NCI-H2227 (cell line): ENCODE data around the gene STAT1.

ENCODE experiments used
- DNase-seq: peaks from one replicate; lab custom pipeline; 2025; ENCODE audit not compliant: unreplicated experiment; lab: John Stamatoyannopoulos, UW

Gene STAT1

DNA sequence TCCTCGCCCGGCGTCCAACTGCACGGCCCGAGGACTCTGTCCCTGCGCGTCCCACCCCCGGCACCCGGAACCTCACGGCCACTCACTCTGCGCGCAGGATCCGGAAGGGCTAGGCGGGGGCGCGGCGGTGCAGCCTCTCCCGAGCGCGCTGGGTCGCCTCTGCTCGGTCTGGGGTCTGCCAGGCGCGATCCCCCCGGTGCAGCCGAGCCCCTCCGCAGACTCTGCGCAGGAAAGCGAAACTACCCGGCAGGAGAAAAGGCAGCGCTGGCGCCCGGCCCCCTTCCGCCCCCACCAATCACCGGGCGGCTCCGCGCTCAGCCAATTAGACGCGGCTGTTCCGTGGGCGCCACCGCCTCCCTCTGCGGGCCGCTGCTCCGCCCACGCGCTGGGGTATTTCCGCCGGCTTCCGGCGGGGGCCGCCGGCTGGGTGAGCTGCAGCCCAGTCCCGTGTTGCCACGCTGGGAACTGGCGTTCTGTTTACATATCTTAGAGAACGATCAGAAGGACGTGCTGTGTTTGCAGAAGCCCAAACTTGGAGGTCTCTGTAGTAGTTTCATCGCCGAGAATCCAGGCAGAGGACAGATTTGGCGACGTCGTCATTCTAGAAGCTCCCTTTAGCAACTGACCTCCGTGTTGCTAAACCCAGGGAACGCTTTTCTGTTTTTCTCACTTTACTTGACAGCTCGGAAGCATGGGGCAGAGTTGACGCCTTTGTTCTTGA is at the start of gene STAT1:
Gene STAT1 (minus strand): TSS at position 240 of the 721 bp plus-strand sequence. CDS start 4,168 bp downstream, outside the sequence.
- DNase-seq = peak; percentile 98

DNA sequence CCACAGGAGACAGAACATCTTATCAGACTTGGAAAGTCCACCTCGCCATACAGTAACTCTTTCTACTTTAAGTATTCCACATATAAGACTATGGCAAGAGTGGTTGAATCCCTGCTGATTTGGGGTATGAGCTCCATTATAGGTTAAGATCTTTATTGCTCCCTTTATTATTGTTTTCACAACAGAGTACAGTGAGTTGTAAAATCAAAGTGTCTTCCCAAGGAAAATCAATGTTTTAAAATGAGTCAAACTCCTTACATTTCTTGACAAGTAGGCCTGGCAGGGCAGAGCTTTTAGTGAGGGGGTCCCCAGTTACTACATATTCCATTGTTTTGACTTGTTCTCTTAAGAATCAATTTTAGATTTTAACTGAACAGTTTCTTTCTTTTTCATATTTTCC is 49.6 kb upstream of the STAT1 start:
- no peak for DNase-seq

DNA sequence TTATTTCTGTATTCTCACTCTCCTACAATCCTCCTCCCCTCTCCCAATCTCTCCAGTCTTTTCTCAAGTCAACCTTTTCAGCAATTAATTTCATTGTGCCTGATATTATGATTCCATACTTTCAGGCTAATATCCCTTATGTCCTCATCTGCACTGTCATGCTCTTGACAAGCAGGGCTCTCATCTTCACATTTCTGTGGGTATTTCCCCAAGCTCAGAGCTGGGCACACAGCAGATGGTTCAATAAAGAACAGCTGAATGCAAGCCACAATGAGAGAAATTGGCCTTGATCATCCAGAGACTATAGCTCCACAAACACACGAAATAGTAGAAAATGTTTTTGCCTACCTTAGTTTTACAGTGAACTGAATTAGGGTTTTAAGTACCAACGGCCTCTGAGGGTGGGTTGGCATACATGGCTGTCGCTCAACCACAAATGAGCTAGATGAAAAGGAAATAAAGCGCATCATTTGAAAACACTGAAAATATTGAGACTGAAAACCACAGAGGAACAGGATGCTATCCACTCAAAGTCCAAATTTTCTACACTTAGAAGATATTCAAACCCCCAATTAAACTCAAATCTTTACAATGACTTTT is 47.5 kb upstream of the STAT1 start:
- no peak for DNase-seq

DNA sequence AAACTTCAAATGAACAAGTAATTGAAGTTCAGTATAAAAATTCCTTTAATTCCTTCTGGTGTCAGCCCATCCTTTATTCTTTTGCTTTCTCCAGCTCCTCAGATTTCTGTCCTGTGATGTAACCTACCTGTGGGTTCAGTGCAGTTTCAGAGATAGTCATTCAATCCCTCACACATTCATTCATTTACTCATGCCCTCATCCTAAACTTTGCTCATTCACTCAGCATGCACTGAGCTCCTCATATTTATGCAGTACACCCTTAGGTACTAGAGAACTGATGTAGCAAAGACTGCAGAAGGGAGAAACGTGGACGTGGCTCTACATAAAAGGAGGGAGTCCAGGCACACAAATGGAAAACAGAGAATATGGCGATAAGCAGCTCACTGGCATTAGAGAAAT is 45.3 kb upstream of the STAT1 start:
- no peak for DNase-seq

DNA sequence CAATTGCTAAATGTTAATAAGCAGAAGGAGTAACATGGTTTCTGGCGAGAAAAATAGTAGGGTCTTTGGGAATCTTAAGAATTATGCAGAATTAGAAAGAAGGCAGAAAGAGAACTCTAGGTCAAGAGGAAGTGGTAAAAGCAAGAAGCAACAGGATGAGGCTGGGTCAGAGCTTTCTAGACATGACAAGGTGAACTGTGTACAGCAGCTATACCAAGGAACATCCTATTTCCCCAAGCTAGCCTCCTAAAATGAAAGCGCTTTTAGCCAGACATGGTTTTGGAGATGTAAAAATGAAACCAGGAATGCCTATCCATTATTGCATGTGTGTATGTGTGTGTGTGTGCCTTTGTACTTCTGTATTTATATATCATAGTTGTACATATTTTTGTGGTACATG is 42.3 kb upstream of the STAT1 start:
- DNase-seq = no peak

DNA sequence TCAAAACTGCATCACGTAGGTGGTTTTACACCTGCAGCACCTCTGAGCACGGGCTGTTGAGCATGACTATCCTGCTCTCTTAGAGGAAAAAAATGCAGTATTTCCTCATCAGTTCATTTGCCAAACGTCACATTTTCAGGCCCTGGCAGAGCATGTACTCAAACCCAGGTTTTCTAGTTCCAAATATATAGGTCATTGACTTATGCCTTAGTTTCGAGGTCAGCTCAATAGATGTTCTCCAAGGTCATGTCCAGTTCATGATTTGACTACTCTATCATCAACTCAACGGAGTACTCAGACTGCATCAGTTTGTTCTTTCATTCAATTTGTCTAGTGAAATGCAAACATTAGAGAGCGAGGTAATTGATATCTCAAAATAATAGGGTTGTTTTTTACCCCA is 39.3 kb upstream of the STAT1 start:
- no peak for DNase-seq

DNA sequence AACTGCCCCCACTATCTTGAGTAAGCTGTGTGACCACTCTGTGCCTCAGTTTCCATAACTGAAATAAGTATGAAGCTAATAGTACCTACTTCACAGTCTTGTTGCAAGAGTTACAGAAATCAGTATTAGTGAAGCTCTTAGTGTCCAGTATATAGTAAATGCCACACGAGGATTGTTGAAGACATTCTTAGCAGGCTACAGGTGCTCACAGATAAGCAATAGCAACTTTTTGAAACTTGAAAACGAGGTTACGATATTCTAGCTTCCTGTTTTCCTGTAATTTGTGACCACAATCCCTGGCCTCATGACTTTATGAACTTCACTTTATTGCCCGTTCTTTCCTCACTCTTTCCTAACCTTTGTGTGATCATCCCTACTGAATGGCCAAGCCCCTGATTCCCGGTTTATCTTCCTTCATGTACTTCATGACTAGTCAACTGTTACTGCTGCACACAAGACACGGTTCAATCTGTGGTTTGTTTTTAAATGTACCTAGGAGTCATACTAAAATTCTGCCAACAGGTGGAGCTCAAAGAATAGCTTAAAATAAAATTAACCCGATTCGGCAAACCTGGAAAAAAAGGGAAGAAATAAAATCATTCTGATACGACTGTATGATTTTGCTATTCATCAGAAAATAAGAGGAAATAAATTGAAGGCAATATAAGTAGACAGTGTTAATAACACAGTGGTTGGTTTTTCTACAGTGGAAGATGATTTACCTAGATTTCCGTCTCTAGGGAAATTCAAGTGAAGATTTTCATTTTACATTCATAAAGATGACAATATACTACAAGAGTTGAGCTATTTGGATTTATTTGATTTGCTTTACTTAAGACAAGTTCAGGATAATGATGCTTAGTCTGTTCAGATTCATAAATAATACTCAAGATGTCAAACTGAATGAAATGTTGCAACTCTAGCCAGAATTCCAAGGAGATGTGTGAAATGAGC is 38.1 kb upstream of the STAT1 start:
- DNase-seq = peak; percentile 78

DNA sequence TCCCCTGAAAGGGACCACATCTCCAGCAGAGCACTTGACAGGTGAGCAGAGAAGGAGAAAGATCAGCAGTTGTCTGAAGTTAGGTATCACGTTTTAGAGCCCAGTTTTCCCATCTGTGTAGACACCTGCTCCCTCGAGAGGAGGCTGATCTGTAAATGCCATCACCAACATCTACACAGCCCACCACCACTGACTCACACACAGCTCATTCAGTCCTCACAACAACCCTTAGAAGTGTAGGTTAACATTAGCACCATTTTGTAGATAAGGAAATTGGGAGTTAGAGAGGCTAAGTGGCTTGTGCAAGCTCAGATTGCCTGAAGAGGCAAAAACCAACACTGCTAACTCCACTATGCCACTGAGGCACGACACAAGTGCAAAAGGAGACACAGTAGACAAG is 37.2 kb upstream of the STAT1 start:
- no peak for DNase-seq

DNA sequence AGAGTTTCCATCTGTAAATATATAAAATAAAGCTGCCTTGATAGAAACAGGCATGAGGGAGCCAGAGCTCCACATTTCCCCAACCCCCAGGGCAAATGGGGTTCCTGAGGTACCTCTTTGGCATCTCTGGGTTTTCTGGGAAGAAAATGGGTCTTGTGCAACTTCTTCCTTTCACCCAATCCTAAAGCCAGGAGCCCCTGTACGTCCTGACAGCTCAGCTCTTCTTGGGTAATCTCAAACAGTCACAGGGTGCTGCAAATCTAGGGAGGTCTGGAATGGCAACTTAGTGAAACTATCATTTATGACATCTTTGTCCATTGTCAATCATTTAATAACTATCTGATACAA is 36.6 kb upstream of the STAT1 start:
- no peak for DNase-seq

DNA sequence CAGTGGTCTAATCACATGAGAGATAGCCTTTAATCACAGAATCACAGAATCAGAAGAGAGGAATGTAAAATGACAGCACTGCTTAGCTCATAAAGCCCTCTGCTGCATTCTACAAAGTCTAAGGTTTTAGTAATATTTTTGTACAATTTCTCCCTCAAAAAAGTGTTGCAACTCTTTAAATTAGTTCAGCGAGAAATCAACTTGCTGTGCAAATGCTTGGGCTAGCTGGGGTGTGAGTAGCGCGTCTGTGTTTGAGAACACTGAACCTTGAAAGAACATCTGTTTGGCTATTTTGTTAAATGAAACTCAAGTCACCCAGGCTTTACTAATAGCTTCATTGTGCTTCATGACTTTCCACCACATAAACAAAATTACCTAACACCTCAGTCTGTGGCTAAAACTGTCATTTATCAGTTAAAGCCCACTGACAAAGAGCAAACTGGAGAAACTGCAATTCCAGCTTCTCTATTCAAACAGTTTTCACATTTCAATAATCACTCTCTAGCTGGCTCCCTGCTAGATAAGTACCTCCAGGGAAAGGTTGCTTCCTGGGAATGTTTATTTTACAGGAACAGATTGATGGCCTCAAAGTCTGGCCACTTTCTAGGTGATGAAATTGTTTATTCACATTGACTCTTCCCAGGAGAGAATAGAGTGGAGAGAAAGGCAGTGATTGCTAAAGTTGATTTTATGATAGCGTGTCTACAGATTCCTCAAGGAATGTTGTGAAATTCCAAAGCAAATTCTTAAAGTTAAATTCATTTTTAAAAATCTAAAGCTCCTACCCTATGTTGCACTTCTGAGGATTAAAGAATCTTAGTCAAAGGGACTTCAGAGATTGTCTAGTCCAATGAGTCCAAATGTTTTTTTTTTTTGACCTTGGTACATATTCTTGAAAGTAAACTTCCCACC is 36.0 kb upstream of the STAT1 start:
- DNase-seq = peak; percentile 33

DNA sequence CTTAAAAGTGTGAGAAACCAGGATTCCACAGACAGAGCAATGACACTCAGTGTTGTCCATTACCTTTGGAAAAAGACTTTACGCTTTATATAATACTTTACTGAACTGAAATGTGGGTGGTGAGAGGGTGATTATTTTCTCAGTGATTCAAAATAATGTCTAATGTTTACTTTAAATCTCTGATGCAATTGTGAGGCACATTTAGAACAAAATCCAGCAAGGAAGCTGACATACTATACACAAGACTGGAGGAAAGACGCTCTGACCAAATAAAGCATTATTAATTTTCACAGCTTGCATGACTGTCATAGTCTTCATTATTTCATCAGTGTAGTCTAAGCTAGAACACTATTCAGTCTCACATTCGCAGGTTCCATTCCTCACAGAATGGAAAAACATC is 34.1 kb upstream of the STAT1 start:
- DNase-seq = no peak

DNA sequence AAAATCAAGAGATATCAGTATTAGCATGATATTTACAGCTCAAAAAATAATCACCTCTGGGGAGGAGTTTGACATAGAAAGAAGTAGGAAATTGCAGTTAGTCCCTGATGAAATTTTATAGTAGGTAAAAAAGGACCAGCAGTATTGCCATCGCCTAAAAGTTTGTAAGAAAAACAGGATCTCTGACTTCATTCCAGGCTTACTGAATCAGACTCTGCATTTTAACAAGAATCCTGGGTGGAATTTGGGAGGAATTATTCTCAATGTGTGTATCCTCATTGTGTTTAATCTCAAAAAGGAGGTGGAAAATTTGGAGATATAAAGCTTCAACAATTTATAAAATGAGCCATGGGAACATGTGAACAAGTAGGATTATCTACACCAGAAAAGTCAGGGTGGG is 31.2 kb upstream of the STAT1 start:
- DNase-seq = no peak

DNA sequence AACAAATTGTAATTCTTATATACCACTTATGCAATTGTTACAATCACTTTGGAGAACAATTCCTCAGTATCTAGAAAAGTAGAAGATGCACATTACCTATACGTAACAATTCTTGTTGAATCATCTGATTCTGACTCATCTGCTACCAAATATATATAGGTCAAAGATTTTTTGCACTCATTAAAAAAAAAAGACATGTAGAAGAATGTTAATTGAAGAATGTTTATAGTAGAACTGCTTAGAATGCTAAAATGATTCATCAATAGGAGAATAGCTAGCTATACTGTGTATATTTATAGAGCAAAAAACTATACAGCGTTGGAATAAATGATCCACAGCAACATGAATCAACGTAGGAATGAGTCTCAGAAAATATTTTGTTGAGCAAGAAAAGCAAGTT is 29.5 kb upstream of the STAT1 start:
- no peak for DNase-seq

DNA sequence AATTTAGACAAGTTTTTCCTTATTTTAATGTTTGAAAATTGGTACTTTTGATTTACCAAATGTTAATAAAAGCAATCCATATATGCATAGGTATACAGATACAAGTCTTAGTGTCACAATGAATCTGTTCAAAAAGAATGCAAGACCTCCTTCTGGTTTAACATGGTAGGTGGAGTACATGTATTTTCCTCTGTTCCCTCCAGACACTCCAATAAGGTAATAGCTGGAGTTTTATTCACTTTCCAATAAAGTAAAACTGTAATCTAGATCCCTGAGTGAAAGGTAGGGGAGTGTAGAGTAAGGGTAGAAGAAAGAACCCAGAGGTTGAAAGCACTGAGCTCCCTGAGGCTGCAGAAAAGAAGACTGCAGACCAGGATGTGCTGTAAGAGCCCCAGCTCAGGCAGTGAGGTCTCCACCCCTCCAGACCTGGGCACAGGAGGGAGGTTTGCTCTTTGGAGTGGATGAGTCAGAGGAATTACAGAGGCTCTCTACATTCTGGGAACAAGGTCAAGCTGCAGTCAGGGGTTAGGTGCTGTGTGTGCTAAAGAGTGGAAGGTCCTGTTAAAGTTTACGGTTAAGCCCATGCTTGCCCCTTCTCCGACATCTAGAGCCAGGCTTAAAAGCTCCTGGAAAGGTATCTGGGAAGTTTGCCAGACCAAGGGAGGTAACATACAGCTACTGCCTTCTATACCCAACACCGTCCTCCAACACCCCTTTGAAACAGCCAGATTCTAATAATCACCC is 27.6 kb upstream of the STAT1 start:
- DNase-seq = no peak

DNA sequence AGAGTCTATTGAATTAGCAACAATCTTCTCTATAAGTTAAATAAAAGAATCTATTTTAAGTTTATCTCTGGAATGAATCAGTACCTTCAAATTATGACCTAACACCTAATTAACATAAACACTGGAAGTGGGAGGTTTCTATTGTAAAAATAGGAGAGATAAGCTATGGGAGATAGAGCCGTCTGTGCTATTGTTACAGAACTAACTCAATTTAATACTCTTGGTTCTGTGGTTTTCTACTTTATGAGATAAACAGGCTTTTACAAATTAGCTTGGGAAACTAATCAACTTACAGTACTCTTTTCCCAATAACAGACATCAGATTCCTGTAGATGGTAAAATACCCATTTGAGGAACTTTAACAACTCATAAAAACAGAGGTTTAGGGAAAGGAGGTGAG is 25.6 kb upstream of the STAT1 start:
- no peak for DNase-seq

DNA sequence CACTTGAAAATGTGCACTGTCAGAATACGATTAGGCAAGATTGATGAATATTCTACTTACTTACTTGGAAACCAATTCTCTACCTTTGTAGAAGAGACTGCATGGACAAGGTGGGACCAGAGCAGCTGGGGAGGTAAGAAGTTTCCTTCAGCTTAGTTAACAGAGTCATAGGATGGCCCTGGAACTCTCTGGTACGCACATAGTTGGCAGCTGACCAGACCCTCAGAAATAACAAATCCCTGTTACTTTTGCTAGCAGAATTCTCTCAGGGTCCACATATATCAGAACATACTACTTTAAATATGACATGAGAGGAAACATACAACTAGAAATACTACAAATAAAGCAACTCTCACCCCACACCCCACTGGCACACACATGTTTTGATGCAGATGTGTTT is 24.8 kb upstream of the STAT1 start:
- no peak for DNase-seq

DNA sequence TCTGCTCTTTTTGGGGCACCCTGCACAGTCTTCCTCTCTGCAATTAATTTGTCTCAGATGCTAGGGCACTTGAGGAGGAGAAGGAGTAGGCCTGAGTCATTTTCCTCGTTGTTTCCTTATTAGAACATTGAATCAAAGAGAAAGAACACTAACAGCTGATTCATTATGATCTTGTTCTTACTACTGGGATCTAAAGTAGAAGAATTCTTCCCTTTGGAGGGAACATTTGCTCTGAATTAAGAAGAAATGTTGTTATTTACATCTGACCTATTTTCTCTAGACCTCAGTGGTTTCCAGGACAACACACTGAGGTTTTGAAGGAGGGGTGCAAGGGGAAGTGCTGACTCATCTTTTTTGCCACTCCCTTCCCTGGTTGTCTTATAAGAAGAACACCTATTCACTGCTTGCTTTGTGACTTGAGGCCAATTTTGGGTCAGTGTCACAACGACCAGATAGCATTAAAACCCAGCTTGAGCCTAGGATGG is 24.3 kb upstream of the STAT1 start:
- no peak for DNase-seq

DNA sequence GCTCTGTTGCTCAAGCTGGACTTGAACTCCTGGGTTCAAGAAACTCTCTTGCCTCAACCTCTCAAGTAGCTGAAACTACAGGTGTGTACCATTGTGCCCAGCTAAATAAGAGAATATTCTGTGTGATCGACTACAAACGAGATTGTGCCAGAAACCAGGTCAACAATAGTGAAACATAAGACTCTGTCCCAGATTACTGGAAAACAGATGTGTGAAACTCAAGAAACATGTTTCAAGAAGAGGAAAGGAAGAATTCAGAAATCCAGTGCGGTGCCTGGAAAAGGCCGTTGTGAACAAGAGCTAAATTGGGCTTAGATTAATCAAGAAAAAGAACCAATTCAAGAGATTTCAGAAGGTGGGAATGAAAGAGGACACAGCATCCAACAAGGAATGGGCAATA is 23.4 kb upstream of the STAT1 start:
- no peak for DNase-seq

DNA sequence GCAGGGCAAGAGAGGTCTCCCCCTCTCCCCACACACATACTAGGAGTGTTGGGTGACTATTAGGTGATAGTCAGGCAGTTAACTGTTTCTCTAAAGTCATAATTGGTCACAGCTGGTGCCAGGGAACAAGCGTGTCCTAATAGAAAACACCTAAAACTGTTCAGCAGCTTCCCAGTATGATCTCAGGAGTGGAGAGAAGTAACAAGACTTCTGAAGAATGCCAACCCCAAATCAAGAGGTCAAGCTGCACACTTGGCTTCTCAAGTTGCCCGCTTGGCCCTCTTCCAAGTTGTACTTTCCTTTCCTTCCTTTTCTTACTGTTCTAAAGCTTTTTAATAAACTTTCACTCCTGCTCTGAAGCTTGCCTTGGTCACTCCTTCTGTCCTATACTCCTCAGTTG is 22.4 kb upstream of the STAT1 start:
- DNase-seq = no peak
